Natural killer cell (primary cell): Measurements from ENCODE around the gene MEAK7. TPM values are rescaled to one million over a fixed set of nuclear protein-coding genes. Genes with fewer than 3 reads are reported as not detected.

Source experiments
- ATAC-seq, 3 donors: fragments of 150-1000 bp in 2 of 3; fragments of 200-7000 bp in 1 of 3; cut with Tn5 transposase; 1 replicate in 1 of 3; 2 replicates in 2 of 3; pipeline ENCODE4 v1.10.0; 2021; ENCODE audit warnings: mild to moderate bottlenecking in 2 of 3, moderate library complexity in 2 of 3
- DNase-seq, 2 donors: peaks; one replicate each; pipeline versions ENCODE4 v3.0.0 to v3.0.0-alpha.2; 2013 to 2021; ENCODE audit warnings: mixed read lengths in 1 of 2
- H3K27ac ChIP-seq: one replicate; pipeline ENCODE4 v1.5.1; 2013; ENCODE audit warnings: mild to moderate bottlenecking, low read length
- H3K27me3 ChIP-seq: one replicate; pipeline ENCODE4 v1.6.1; 2013; ENCODE audit warnings: low read length; ENCODE audit not compliant: control insufficient read depth, insufficient read depth
- H3K36me3 ChIP-seq: one replicate; pipeline ENCODE4 v1.6.1; 2013; ENCODE audit warnings: low read length; ENCODE audit not compliant: control insufficient read depth, insufficient read depth
- H3K4me1 ChIP-seq: one replicate; pipeline ENCODE4 v1.6.1; 2013; ENCODE audit warnings: low read length; ENCODE audit not compliant: control insufficient read depth, insufficient read depth
- H3K4me3 ChIP-seq: one replicate; pipeline ENCODE4 v1.5.1; 2013; ENCODE audit warnings: low read length
- H3K9me3 ChIP-seq: one replicate; pipeline ENCODE4 v1.6.1; 2013; ENCODE audit warnings: low read length; ENCODE audit not compliant: control insufficient read depth, insufficient read depth
- H3K27ac Mint-ChIP-seq, 2 donors: one replicate each; pipeline ENCODE4 v1.8.0; 2022; ENCODE audit warnings: mild to moderate bottlenecking in 2 of 2, mixed read lengths in 2 of 2, moderate library complexity in 1 of 2
- H3K27me3 Mint-ChIP-seq, 2 donors: one replicate each; pipeline ENCODE4 v1.8.0; 2022; ENCODE audit warnings: low read depth in 2 of 2, mixed read lengths in 2 of 2
- H3K36me3 Mint-ChIP-seq: one replicate; pipeline ENCODE4 v1.8.0; 2022; ENCODE audit warnings: mixed read lengths
- H3K4me1 Mint-ChIP-seq, 2 donors: one replicate each; pipeline ENCODE4 v1.8.0; 2022; ENCODE audit warnings: mixed read lengths in 2 of 2
- H3K4me3 Mint-ChIP-seq: one replicate; pipeline ENCODE4 v1.8.0; 2022; ENCODE audit warnings: mild to moderate bottlenecking, moderate library complexity, mixed read lengths
- H3K9me3 Mint-ChIP-seq, 2 donors: one replicate each; pipeline ENCODE4 v1.8.0; 2022; ENCODE audit warnings: mixed read lengths in 2 of 2
- WGBS: methylation state at CpG from one replicate; pipeline ENCODE4 v1.1.7; 2013; ENCODE audit warnings: missing lambda C conversion rate; ENCODE audit not compliant: insufficient coverage; 5-methylcytosine and 5-hydroxymethylcytosine counted together
- intact Hi-C: fragments of 100-400 bp; cut with micrococcal nuclease; formaldehyde crosslinking; loops from one replicate; pipeline ENCODE4 v1.14.2; 2022
- total RNA-seq, 4 donors: library from RNA; stranded (reverse); fragments of 120-200 nt in 1 of 4; gene quantifications; one replicate each; pipeline versions ENCODE4 v1.2.3 to v1.2.4, GENCODE V29; 2013 to 2022
- TF ChIP-seq, protein P1 (sequence below): fragments of 200-600 bp; IDR thresholded peaks from one replicate; pipeline ENCODE4 v1.8.0; 2022; ENCODE audit warnings: antibody characterized with exemption

MEAK7 gene
- total RNA-seq, result 1 to 10 TPM; 4.8 to 8.5 (median 4.8) TPM
- total RNA-seq (2013), result 7.0 TPM

DNA sequence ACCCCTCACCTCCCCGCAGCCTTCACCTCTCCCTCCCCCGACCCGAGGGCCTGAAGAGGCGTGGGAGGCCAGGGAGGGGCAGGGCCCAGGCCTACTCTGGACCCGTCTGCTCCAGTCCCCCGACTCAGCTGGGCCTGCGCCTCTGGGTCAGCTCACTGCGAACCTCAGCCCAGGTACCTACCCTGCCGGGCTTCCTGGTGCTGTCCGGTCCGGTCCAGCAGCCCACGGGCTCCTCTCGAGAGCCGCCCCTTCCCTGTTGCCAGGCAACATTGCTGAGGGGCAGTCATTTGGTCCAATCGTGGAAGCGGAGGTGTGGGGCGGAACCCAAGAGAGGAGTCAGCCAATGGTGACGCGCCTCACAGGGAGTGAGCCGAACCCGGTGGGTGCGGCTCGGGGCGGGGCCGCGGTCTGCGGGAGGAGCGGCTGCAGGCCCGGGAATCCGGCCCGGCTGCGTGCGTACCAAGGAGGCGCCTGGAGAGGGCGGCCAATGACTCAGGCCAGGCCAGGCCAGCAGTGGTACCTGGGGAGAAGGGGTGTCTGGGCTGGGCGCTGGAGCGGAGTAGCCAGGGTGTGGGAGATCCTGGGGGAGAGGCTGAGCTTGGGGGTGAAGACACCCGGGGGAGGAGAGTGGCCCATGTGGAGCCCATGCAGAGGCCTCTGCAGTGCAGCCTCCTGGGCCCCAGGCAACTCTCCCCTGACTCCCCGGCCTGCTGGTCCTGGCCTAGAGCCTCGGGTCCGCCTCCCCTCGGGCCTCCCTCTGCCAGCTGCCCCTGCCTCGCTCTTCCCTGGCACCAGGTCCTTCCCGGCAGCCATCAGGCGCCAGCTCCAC lies at the start of gene MEAK7:
TSS of gene MEAK7 (minus strand) at position 240 of the 829 bp plus-strand sequence. CDS start 6,573 bp downstream, outside the sequence.
- peaks cover 5 to 30% of the 10 kb centered on the region in 2 donors for H3K4me1 Mint-ChIP-seq

DNA sequence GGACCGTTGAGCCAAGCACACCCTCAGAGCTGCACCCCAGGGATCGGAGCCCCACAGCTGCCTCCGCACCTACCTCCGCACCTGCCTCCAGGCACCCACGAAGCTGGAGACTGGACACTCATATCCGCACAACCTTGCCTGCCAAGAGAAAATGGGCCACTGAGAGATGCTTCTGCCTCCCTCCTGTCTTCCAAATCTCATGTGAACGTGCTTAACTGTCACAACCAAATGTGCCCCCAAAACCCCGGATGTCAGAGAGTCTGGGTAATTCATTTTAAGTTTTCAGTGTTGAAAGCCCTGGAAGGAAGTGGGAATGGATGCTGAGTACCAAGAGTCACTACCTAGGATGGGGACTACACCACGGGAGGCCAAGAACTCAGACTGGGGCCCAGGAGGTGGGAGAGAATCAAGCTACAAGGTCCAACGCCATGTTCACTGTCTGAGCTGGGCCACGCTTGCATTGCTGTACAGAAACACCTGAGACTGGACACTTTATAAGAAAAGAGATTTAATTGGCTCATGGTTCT lies 49.5 kb upstream of the MEAK7 start:
- no peak overlapping the region for H3K4me3 ChIP-seq
- Mint-ChIP-seq H3K9me3 (no peaks in the 10 kb centered on the region), H3K27ac (no peak overlapping the region), H3K4me3 (peak overlapping the region; percentile 35), H3K27me3 (peaks cover 0 to 4% of the 10 kb centered on the region in 2 donors), H3K36me3 (no peaks in the 10 kb centered on the region), H3K4me1 (peaks cover 5 to 7% of the 10 kb centered on the region in 2 donors)
- no peaks in the 10 kb centered on the region for H3K27me3 ChIP-seq
- TF ChIP-seq, protein P1, sequence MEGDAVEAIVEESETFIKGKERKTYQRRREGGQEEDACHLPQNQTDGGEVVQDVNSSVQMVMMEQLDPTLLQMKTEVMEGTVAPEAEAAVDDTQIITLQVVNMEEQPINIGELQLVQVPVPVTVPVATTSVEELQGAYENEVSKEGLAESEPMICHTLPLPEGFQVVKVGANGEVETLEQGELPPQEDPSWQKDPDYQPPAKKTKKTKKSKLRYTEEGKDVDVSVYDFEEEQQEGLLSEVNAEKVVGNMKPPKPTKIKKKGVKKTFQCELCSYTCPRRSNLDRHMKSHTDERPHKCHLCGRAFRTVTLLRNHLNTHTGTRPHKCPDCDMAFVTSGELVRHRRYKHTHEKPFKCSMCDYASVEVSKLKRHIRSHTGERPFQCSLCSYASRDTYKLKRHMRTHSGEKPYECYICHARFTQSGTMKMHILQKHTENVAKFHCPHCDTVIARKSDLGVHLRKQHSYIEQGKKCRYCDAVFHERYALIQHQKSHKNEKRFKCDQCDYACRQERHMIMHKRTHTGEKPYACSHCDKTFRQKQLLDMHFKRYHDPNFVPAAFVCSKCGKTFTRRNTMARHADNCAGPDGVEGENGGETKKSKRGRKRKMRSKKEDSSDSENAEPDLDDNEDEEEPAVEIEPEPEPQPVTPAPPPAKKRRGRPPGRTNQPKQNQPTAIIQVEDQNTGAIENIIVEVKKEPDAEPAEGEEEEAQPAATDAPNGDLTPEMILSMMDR, result no peak
- H3K9me3 ChIP-seq, result no peaks in the 10 kb centered on the region
- H3K4me1 ChIP-seq, result peaks cover 34% of the 10 kb centered on the region
- ATAC-seq (no peak), DNase-seq (peak in 1 of 2 donors; percentile 81)
- no peak overlapping the region for H3K27ac ChIP-seq
- WGBS, result 80% methylated on average over 11 of the region's 11 CpGs
- H3K36me3 ChIP-seq, result no peaks in the 10 kb centered on the region
- intact Hi-C loops, result no loop called here

More for the DNA sequence above, at the start of gene MEAK7:
- 5% methylated on average over 44 of the region's 45 CpGs for WGBS
- Histone ChIP-seq H3K4me3 (peak within 1 kb of the TSS; percentile 80), H3K4me1 (peaks cover 43% of the 10 kb centered on the region), H3K27me3 (no peaks in the 10 kb centered on the region), H3K9me3 (no peaks in the 10 kb centered on the region), H3K27ac (peak within 1 kb of the TSS; percentile 50), H3K36me3 (no peaks in the 10 kb centered on the region)
- H3K27ac Mint-ChIP-seq, result peak within 1 kb of the TSS; percentile 65 to 80
- peak within 1 kb of the TSS; percentile 91 for H3K4me3 Mint-ChIP-seq
- no peaks in the 10 kb centered on the region for H3K36me3 Mint-ChIP-seq
- intact Hi-C loops, result loop anchor here (5.0 kb wide), 1 partner anchor 547 kb away; no protein-coding TSS in a partner anchor
- DNase-seq, result peak; percentile 96 to 98
- H3K27me3 Mint-ChIP-seq, result peaks cover 0 to 8% of the 10 kb centered on the region in 2 donors
- ATAC-seq, result peak; percentile 96 to 97 (median 96)
- TF ChIP-seq, protein P1, result no peak
- no peaks in the 10 kb centered on the region for H3K9me3 Mint-ChIP-seq

GRCh38 chr16:84552135-84552534 lies 47.7 kb upstream of the MEAK7 start:
- Histone ChIP-seq H3K27ac (no peak overlapping the region), H3K4me1 (peaks cover 38% of the 10 kb centered on the region), H3K27me3 (no peaks in the 10 kb centered on the region), H3K9me3 (no peaks in the 10 kb centered on the region), H3K36me3 (no peaks in the 10 kb centered on the region), H3K4me3 (no peak overlapping the region)
- H3K27me3 Mint-ChIP-seq, result peaks cover under 1 to 4% of the 10 kb centered on the region in 2 donors
- H3K9me3 Mint-ChIP-seq, result no peaks in the 10 kb centered on the region
- ATAC-seq (no peak), DNase-seq (peak in 1 of 2 donors; percentile 23)
- H3K4me1 Mint-ChIP-seq, result peaks cover 5 to 7% of the 10 kb centered on the region in 2 donors
- H3K27ac Mint-ChIP-seq, result no peak overlapping the region
- TF ChIP-seq, protein P1, result no peak
- H3K4me3 Mint-ChIP-seq, result no peak overlapping the region
- intact Hi-C loops, result no loop called here
- 47% methylated on average over 4 of the region's 4 CpGs for WGBS
- H3K36me3 Mint-ChIP-seq, result no peaks in the 10 kb centered on the region
